ENCODE results near the gene FGF21.

The FGF21 gene

DNA sequence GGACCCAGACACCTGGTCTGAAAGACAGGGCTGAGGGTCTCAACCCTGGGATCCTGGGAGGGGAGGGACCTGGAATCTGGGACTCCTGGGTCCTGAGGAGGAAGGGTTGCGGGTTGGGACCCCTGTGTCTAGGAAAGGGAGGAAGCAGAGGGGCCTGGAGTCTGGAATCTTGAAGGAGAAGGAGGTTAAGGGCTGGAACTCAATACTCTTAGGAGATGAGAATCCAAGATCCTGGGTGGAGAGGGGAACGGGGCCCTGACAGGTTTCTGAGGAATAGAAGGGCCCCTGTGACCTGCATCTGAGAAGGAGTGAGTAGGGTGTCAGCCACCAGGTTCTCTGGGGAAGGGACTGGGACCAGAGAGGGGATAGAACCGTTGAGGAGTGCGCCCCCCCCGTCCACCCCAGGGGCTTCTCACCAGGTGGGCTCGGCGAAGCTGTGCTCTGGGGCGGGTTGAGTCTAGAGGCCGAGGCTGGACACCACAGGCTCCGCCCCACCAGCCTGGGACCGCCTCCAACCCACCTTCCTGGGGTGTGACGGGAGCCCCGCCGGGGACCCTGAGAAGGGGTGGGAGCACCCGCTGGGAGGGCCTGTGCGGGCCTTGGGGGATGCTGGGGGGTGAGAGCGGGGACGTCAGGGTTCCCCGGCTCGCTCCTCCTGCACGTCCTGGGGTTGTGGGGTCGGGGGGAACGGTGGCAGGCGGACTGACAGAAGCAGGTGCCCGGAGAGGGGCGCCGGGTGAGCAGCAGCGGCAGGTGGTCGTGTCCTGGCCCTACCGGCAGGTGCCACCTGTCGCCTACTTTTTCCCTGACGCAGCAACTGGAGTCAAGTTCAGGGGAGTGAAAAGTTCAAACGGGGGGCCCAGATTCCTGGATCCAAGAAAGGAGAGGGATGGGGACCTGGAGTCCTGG, 35.8 kb upstream of the FGF21 start, which contains the start of gene MAMSTR:
Gene MAMSTR (minus strand): TSS at position 463 of the 909 bp plus-strand sequence. CDS start 694 bp downstream, outside the sequence.
- H3K4me3 ChIP-seq (replicated peaks; ENCODE audit: low read depth, low read length), result peak within 1 kb of the TSS; percentile 65
- H3K36me3 ChIP-seq (ENCODE audit: control insufficient read depth, insufficient read depth, low read length), result no peaks in the 10 kb centered on the region
- no peaks in the 10 kb centered on the region for H3K27me3 ChIP-seq (replicated peaks; ENCODE audit: control insufficient read depth, insufficient read depth, low read length)
- DNase-seq (ENCODE audit: extremely low read depth, insufficient read length), result no peak
- TF ChIP-seq CTCF (IDR thresholded peaks at IDR 0.05; ENCODE audit: insufficient read depth, low read length, poor library complexity, severe bottlenecking), result no peak

DNA sequence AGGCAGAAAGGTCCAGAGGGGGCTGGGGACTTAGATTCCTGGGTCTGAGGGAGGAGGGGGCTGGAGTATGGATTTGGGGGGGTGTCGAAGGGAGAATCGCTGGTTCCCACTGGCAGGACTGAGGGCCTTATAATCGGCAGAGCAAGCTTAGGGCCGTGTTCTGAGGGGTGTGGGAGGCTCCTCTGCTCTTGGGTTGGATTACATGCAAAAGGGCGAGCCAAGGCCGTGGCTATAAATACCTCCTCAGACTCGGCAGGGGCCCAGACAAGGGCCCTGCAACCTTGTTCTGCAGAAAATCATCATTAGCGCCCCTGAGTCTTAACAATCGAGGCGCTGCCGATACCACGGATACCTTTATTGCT, 35.1 kb upstream of the FGF21 start:
- DNase-seq (ENCODE audit: extremely low read depth, insufficient read length), result no peak
- peak overlapping the region; percentile 65 for H3K4me3 ChIP-seq (replicated peaks; ENCODE audit: low read depth, low read length)
- H3K27me3 ChIP-seq (replicated peaks; ENCODE audit: control insufficient read depth, insufficient read depth, low read length), result no peaks in the 10 kb centered on the region
- no peaks in the 10 kb centered on the region for H3K36me3 ChIP-seq (ENCODE audit: control insufficient read depth, insufficient read depth, low read length)
- no peak for TF ChIP-seq CTCF (IDR thresholded peaks at IDR 0.05; ENCODE audit: insufficient read depth, low read length, poor library complexity, severe bottlenecking)

DNA sequence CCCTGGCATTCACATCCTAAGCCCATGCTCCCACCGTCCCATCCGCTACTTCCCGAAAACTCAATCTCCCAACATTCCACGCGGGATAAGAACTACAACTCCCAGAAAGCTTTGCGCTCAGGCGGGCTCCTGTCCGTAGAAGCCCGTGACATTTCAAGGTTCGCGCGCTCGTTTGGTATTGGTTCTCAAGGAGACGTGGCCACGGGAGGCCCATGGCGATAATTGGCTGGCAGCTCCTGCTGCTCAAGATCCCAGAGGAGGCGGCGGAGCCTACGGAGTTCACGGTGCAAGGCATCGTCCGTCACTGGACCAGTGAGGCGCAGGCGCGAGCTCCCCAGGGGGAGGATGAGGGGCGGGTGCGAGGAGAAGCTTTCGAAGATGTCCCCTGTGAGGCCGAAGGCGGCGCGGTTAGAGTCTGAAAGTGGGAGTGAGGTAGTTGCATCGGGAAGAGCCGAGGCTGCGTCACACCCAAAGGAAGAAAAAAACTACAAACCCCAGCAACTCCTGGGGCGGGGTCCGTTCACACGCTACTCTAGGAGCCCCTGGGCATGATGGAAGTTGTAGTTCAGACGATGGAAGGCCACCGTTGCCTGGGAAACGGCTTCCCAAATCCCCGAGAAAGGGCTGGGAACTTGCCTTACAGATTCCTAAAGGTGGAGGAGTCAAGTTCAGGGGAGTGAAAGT, 34.6 kb upstream of the FGF21 start:
- Histone ChIP-seq H3K4me3 (replicated peaks; ENCODE audit: low read depth, low read length) (peak overlapping the region; percentile 65), H3K27me3 (replicated peaks; ENCODE audit: control insufficient read depth, insufficient read depth, low read length) (no peaks in the 10 kb centered on the region), H3K36me3 (ENCODE audit: control insufficient read depth, insufficient read depth, low read length) (no peaks in the 10 kb centered on the region)
- DNase-seq (ENCODE audit: extremely low read depth, insufficient read length), result peak; percentile 93
- no peak for TF ChIP-seq CTCF (IDR thresholded peaks at IDR 0.05; ENCODE audit: insufficient read depth, low read length, poor library complexity, severe bottlenecking)

- H3K4me3 ChIP-seq (replicated peaks; ENCODE audit: low read depth, low read length), result no peak overlapping the region
- no peaks in the 10 kb centered on the region for H3K36me3 ChIP-seq (ENCODE audit: control insufficient read depth, insufficient read depth, low read length)
- H3K27me3 ChIP-seq (replicated peaks; ENCODE audit: control insufficient read depth, insufficient read depth, low read length), result no peaks in the 10 kb centered on the region
- TF ChIP-seq CTCF (IDR thresholded peaks at IDR 0.05; ENCODE audit: insufficient read depth, low read length, poor library complexity, severe bottlenecking), result no peak
- DNase-seq (ENCODE audit: extremely low read depth, insufficient read length), result no peak
Observed at GRCh38 chr19:48722196-48722708, 33.1 kb upstream of the FGF21 start.

- Histone ChIP-seq H3K36me3 (ENCODE audit: control insufficient read depth, insufficient read depth, low read length) (no peaks in the 10 kb centered on the region), H3K27me3 (replicated peaks; ENCODE audit: control insufficient read depth, insufficient read depth, low read length) (no peaks in the 10 kb centered on the region), H3K4me3 (replicated peaks; ENCODE audit: low read depth, low read length) (no peak overlapping the region)
- no peak for TF ChIP-seq CTCF (IDR thresholded peaks at IDR 0.05; ENCODE audit: insufficient read depth, low read length, poor library complexity, severe bottlenecking)
- DNase-seq (ENCODE audit: extremely low read depth, insufficient read length), result no peak
Observed at GRCh38 chr19:48724796-48725753, 30.2 kb upstream of the FGF21 start.
